Endothelial cell (in vitro differentiated cells): ENCODE data around the gene PADI1. TPM values are rescaled to one million over a fixed set of nuclear protein-coding genes. Genes with fewer than 3 reads are reported as not detected.

Experiments
- DNase-seq: peaks from one replicate; pipeline ENCODE4 v3.0.0; 2021; ENCODE audit warnings: low spot score
- H3K27ac Mint-ChIP-seq: one replicate; pipeline ENCODE4 v1.8.0; 2021; ENCODE audit warnings: mixed read lengths, inconsistent platforms; ENCODE audit not compliant: unreplicated experiment
- H3K27me3 Mint-ChIP-seq: one replicate; pipeline ENCODE4 v1.8.0; 2021; ENCODE audit warnings: mild to moderate bottlenecking, moderate library complexity, mixed read lengths, inconsistent platforms; ENCODE audit not compliant: unreplicated experiment
- H3K36me3 Mint-ChIP-seq: one replicate; pipeline ENCODE4 v1.8.0; 2021; ENCODE audit warnings: mild to moderate bottlenecking, low read depth, mixed read lengths, inconsistent platforms; ENCODE audit not compliant: unreplicated experiment
- H3K4me1 Mint-ChIP-seq: one replicate; pipeline ENCODE4 v1.8.0; 2021; ENCODE audit warnings: mild to moderate bottlenecking, mixed read lengths, inconsistent platforms; ENCODE audit not compliant: unreplicated experiment
- H3K4me3 Mint-ChIP-seq: one replicate; pipeline ENCODE4 v1.8.0; 2021; ENCODE audit warnings: mild to moderate bottlenecking, mixed read lengths, inconsistent platforms; ENCODE audit not compliant: unreplicated experiment
- H3K9me3 Mint-ChIP-seq: one replicate; pipeline ENCODE4 v1.8.0; 2021; ENCODE audit warnings: mixed read lengths, inconsistent platforms; ENCODE audit not compliant: unreplicated experiment
- total RNA-seq: library from RNA; stranded (reverse); fragmentation: NEBNext Ultra II Directional; extraction: Animal tissue kit (Norgen Biotek cat#: 25700); gene quantifications from one replicate; pipeline ENCODE4 v1.2.1, GENCODE V29; 2021; ENCODE audit not compliant: unreplicated experiment
- TF ChIP-seq, protein P1 (sequence below): fragments of 200-600 bp; sonication (generic); IDR thresholded peaks from one replicate; pipeline ENCODE4 v1.5.0; 2021; ENCODE audit warnings: antibody characterized with exemption; ENCODE audit not compliant: unreplicated experiment

The PADI1 gene
- total RNA-seq, 1 donor from 2014 or later: 0.08 TPM

- TF ChIP-seq, protein P1, sequence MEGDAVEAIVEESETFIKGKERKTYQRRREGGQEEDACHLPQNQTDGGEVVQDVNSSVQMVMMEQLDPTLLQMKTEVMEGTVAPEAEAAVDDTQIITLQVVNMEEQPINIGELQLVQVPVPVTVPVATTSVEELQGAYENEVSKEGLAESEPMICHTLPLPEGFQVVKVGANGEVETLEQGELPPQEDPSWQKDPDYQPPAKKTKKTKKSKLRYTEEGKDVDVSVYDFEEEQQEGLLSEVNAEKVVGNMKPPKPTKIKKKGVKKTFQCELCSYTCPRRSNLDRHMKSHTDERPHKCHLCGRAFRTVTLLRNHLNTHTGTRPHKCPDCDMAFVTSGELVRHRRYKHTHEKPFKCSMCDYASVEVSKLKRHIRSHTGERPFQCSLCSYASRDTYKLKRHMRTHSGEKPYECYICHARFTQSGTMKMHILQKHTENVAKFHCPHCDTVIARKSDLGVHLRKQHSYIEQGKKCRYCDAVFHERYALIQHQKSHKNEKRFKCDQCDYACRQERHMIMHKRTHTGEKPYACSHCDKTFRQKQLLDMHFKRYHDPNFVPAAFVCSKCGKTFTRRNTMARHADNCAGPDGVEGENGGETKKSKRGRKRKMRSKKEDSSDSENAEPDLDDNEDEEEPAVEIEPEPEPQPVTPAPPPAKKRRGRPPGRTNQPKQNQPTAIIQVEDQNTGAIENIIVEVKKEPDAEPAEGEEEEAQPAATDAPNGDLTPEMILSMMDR: no peak
- Mint-ChIP-seq H3K36me3 (no peaks in the 10 kb centered on the region), H3K27ac (no peak overlapping the region), H3K4me3 (no peak overlapping the region), H3K4me1 (no peaks in the 10 kb centered on the region), H3K27me3 (peaks cover 3% of the 10 kb centered on the region), H3K9me3 (no peaks in the 10 kb centered on the region)
- DNase-seq: no peak
Observed at GRCh38 chr1:17245816-17246325, 40.9 kb downstream of the PADI1 start.

GRCh38 chr1:17246971-17247370, 42.0 kb downstream of the PADI1 start:
- Mint-ChIP-seq H3K27ac (no peak overlapping the region), H3K4me3 (no peak overlapping the region)

DNA sequence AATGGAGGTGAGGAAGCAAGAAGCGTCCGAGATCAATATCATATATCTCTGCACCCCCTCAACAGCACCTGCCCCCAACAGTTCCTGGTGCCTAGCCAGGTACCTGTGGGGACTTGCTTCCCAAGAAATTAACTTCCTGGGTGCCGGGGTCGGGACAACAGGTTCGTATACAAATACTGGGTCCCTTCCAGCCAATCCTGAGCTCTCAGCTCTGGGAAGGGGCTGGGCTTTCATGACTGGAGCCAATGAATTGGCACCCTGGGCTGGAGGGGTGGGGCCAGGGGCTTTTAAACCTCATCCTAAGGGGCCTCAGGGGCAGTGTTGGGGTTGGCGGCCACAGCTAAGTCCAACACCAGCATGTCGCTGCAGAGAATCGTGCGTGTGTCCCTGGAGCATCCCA, 43.9 kb downstream of the PADI1 start, which contains the start of gene PADI3:
TSS of gene PADI3 (plus strand) at position 318 of the 400 bp plus-strand sequence. CDS start at position 358, 40 bp downstream.
- Mint-ChIP-seq H3K36me3 (no peaks in the 10 kb centered on the region), H3K4me3 (no peak within 1 kb of the TSS), H3K27me3 (no peaks in the 10 kb centered on the region), H3K27ac (no peak within 1 kb of the TSS), H3K4me1 (no peaks in the 10 kb centered on the region), H3K9me3 (no peaks in the 10 kb centered on the region)
- TF ChIP-seq, protein P1: no peak
- DNase-seq: no peak

More at GRCh38 chr1:17246971-17247370, 42.0 kb downstream of the PADI1 start:
- no peaks in the 10 kb centered on the region for H3K4me1 Mint-ChIP-seq
- DNase-seq: no peak
- no peaks in the 10 kb centered on the region for H3K27me3 Mint-ChIP-seq
- no peaks in the 10 kb centered on the region for H3K9me3 Mint-ChIP-seq
- H3K36me3 Mint-ChIP-seq: no peaks in the 10 kb centered on the region
- TF ChIP-seq, protein P1: no peak

DNA sequence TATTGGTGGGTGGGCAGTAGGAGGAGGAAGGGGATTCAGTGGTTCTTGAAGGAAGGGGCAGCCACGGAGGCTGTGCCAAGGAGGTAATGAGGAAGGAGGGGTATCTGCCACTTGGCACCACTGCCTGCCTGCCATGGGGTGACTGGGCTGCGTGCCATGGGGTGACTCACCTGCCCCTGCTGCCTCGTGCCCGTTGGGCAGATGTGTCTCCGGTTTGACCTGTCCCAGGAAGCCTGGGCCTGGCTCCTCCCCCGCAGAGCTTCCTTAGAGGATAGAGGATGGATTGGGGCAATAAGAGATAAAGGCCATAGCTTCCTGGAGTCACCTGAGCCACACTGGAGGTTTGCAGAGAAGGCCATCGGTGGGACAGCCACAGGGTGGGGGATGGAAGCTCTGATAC, 45.7 kb downstream of the PADI1 start:
- no peaks in the 10 kb centered on the region for H3K27me3 Mint-ChIP-seq
- TF ChIP-seq, protein P1: no peak
- H3K4me3 Mint-ChIP-seq: no peak overlapping the region
- no peak for DNase-seq
- H3K36me3 Mint-ChIP-seq: no peaks in the 10 kb centered on the region
- H3K4me1 Mint-ChIP-seq: no peaks in the 10 kb centered on the region
- H3K27ac Mint-ChIP-seq: no peak overlapping the region
- no peaks in the 10 kb centered on the region for H3K9me3 Mint-ChIP-seq

GRCh38 chr1:17251246-17251645, 46.3 kb downstream of the PADI1 start:
- DNase-seq: no peak
- Mint-ChIP-seq H3K4me1 (no peaks in the 10 kb centered on the region), H3K27ac (no peak overlapping the region), H3K36me3 (no peaks in the 10 kb centered on the region), H3K9me3 (no peaks in the 10 kb centered on the region), H3K4me3 (no peak overlapping the region), H3K27me3 (no peaks in the 10 kb centered on the region)
- TF ChIP-seq, protein P1: no peak
